Measurements from ENCODE around the gene FJX1.

Gene FJX1

GRCh38 chr11:35664977-35665441 lies 46.7 kb downstream of the FJX1 start:
- TF ChIP-seq REST (IDR thresholded peaks at IDR 0.05; ENCODE audit: low read depth): no peak
- no peak for TF ChIP-seq EP300 (IDR thresholded peaks at IDR 0.05; ENCODE audit: borderline replicate concordance)
- no peak for TF ChIP-seq TCF12 (IDR thresholded peaks at IDR 0.05; ENCODE audit: low read depth)
- no peak for TF ChIP-seq RAD21 (IDR thresholded peaks at IDR 0.05; ENCODE audit: low read depth)
- TF ChIP-seq TAF1 (IDR thresholded peaks at IDR 0.05; ENCODE audit: low read depth): no peak
- TF ChIP-seq TEAD4 (IDR thresholded peaks at IDR 0.05): no peak
- no peak for TF ChIP-seq YY1 (IDR thresholded peaks at IDR 0.05; ENCODE audit: low read depth)
- TF ChIP-seq FOXM1 (IDR thresholded peaks at IDR 0.05; ENCODE audit: borderline replicate concordance, low read depth): no peak
- TF ChIP-seq MAX (IDR thresholded peaks at IDR 0.05): no peak
- no peak for TF ChIP-seq EGR1 (IDR thresholded peaks at IDR 0.05)
- no peak for TF ChIP-seq NFIC (IDR thresholded peaks at IDR 0.05)
- TF ChIP-seq USF1 (IDR thresholded peaks at IDR 0.05): no peak
- TF ChIP-seq ZBTB7A (IDR thresholded peaks at IDR 0.05; ENCODE audit: low read depth): no peak
- TF ChIP-seq CEBPB (IDR thresholded peaks at IDR 0.05): no peak
- TF ChIP-seq CREB1 (IDR thresholded peaks at IDR 0.05; ENCODE audit: low read depth): no peak

GRCh38 chr11:35667257-35667656 lies 49.0 kb downstream of the FJX1 start:
- TF ChIP-seq EGR1 (IDR thresholded peaks at IDR 0.05): no peak
- no peak for TF ChIP-seq CREB1 (IDR thresholded peaks at IDR 0.05; ENCODE audit: low read depth)
- no peak for TF ChIP-seq MAX (IDR thresholded peaks at IDR 0.05)
- TF ChIP-seq CEBPB (IDR thresholded peaks at IDR 0.05): no peak
- TF ChIP-seq TCF12 (IDR thresholded peaks at IDR 0.05; ENCODE audit: low read depth): no peak
- TF ChIP-seq YY1 (IDR thresholded peaks at IDR 0.05; ENCODE audit: low read depth): no peak
- no peak for TF ChIP-seq REST (IDR thresholded peaks at IDR 0.05; ENCODE audit: low read depth)
- no peak for TF ChIP-seq EP300 (IDR thresholded peaks at IDR 0.05; ENCODE audit: borderline replicate concordance)
- no peak for TF ChIP-seq FOXM1 (IDR thresholded peaks at IDR 0.05; ENCODE audit: borderline replicate concordance, low read depth)
- TF ChIP-seq TEAD4 (IDR thresholded peaks at IDR 0.05): no peak
- no peak for TF ChIP-seq USF1 (IDR thresholded peaks at IDR 0.05)
- TF ChIP-seq ZBTB7A (IDR thresholded peaks at IDR 0.05; ENCODE audit: low read depth): no peak
- no peak for TF ChIP-seq NFIC (IDR thresholded peaks at IDR 0.05)
- TF ChIP-seq TAF1 (IDR thresholded peaks at IDR 0.05; ENCODE audit: low read depth): no peak
- no peak for TF ChIP-seq RAD21 (IDR thresholded peaks at IDR 0.05; ENCODE audit: low read depth)
